ENCODE data around the gene BEND6. TPM values are rescaled to one million over a fixed set of nuclear protein-coding genes. Genes with fewer than 3 reads are reported as not detected.
"Not testable (repeated sequence)": the region's sequence is repeated elsewhere in the genome, so short reads cannot be mapped to it uniquely, and the experiment has no call there.

Gene BEND6
- total and polyA plus RNA-seq, 4 donors, result under 0.01 to 0.14 (median 0.03) TPM; not detected in 1

DNA sequence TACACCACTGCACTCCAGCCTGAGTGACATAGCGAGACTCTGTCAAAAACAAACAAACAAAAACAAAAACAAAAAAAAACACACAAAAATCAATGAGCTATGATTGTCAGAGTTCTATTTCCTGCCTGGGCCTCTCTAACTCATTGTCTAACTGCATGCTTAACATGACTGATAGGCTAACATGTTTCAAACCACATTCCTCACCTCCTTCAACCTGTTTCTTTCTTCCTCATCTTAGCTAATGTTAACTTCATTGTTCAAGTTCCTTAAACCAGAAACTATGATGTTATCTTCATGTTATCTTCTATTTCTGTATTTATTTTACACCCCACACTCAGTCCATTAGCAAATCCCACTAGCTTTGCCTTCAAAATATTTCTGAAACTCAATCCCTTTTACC, 41.5 kb downstream of the BEND6 start:
- no peak overlapping the region for H3K9ac ChIP-seq (ENCODE audit: low read depth in 1 of 2, low read length in 2 of 2)
- H3K9me3 ChIP-seq (ENCODE audit: control insufficient read depth in 4 of 4, low read length in 3 of 4), result peaks cover 0 to 4% (median under 1%) of the 10 kb centered on the region in 4 donors
- H3K27ac ChIP-seq (ENCODE audit: low read depth in 1 of 2, low read length in 2 of 2), result no peak overlapping the region
- TF ChIP-seq FOXA1 (IDR thresholded peaks at IDR 0.05) (no peak), TAF1 (conservative IDR thresholded peaks at IDR 0.05) (no peak), GABPA (IDR thresholded peaks at IDR 0.05 in 1 of 2, conservative IDR thresholded peaks at IDR 0.05 in 1 of 2) (no peak), FOXA2 (IDR thresholded peaks at IDR 0.05) (no peak)
- H3K27me3 ChIP-seq (ENCODE audit: control insufficient read depth in 4 of 4, insufficient read depth in 4 of 4, low read length in 3 of 4), result peaks cover 0 to 4% (median 2%) of the 10 kb centered on the region in 4 donors
- no peak for DNase-seq (ENCODE audit: low spot score)
- WGBS, result 67% methylated on average over 1 of the region's 1 CpG
- no peak overlapping the region for H3K4me3 ChIP-seq (ENCODE audit: low read depth in 1 of 3, low read length in 3 of 3)
- H3K36me3 ChIP-seq (ENCODE audit: control insufficient read depth in 4 of 4, insufficient read depth in 3 of 4, low read depth in 1 of 4, low read length in 3 of 4), result no peaks in the 10 kb centered on the region
- H3K4me1 ChIP-seq (ENCODE audit: control insufficient read depth in 4 of 4, insufficient read depth in 4 of 4, low read length in 3 of 4), result no peaks in the 10 kb centered on the region

GRCh38 chr6:56999049-56999448, 44.1 kb downstream of the BEND6 start:
- Histone ChIP-seq H3K9me3 (ENCODE audit: control insufficient read depth in 4 of 4, low read length in 3 of 4) (peaks cover 0 to 4% (median under 1%) of the 10 kb centered on the region in 4 donors), H3K27ac (ENCODE audit: low read depth in 1 of 2, low read length in 2 of 2) (no peak overlapping the region), H3K4me3 (ENCODE audit: low read depth in 1 of 3, low read length in 3 of 3) (no peak overlapping the region), H3K27me3 (ENCODE audit: control insufficient read depth in 4 of 4, insufficient read depth in 4 of 4, low read length in 3 of 4) (peaks cover 0 to 2% (median 1%) of the 10 kb centered on the region in 4 donors), H3K4me1 (ENCODE audit: control insufficient read depth in 4 of 4, insufficient read depth in 4 of 4, low read length in 3 of 4) (no peaks in the 10 kb centered on the region), H3K36me3 (ENCODE audit: control insufficient read depth in 4 of 4, insufficient read depth in 3 of 4, low read depth in 1 of 4, low read length in 3 of 4) (no peaks in the 10 kb centered on the region), H3K9ac (ENCODE audit: low read depth in 1 of 2, low read length in 2 of 2) (no peak overlapping the region)
- TF ChIP-seq YY1 (IDR thresholded peaks at IDR 0.05), result no peak
- no peak for TF ChIP-seq ZBTB33 (IDR thresholded peaks at IDR 0.05)
- no peak for TF ChIP-seq SP1 (IDR thresholded peaks at IDR 0.05)
- no peak for TF ChIP-seq GABPA (IDR thresholded peaks at IDR 0.05 in 1 of 2, conservative IDR thresholded peaks at IDR 0.05 in 1 of 2)
- TF ChIP-seq, protein P1, sequence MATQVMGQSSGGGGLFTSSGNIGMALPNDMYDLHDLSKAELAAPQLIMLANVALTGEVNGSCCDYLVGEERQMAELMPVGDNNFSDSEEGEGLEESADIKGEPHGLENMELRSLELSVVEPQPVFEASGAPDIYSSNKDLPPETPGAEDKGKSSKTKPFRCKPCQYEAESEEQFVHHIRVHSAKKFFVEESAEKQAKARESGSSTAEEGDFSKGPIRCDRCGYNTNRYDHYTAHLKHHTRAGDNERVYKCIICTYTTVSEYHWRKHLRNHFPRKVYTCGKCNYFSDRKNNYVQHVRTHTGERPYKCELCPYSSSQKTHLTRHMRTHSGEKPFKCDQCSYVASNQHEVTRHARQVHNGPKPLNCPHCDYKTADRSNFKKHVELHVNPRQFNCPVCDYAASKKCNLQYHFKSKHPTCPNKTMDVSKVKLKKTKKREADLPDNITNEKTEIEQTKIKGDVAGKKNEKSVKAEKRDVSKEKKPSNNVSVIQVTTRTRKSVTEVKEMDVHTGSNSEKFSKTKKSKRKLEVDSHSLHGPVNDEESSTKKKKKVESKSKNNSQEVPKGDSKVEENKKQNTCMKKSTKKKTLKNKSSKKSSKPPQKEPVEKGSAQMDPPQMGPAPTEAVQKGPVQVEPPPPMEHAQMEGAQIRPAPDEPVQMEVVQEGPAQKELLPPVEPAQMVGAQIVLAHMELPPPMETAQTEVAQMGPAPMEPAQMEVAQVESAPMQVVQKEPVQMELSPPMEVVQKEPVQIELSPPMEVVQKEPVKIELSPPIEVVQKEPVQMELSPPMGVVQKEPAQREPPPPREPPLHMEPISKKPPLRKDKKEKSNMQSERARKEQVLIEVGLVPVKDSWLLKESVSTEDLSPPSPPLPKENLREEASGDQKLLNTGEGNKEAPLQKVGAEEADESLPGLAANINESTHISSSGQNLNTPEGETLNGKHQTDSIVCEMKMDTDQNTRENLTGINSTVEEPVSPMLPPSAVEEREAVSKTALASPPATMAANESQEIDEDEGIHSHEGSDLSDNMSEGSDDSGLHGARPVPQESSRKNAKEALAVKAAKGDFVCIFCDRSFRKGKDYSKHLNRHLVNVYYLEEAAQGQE (IDR thresholded peaks at IDR 0.05), result no peak
- TF ChIP-seq CTCF (IDR thresholded peaks at IDR 0.05; ENCODE audit: low read depth, low read length, missing input control), result no peak
- no peak for TF ChIP-seq TAF1 (conservative IDR thresholded peaks at IDR 0.05)
- no peak for TF ChIP-seq HNF4A (conservative IDR thresholded peaks at IDR 0.05)
- no peak for TF ChIP-seq RXRA (IDR thresholded peaks at IDR 0.05)
- no peak for DNase-seq (ENCODE audit: low spot score)

DNA sequence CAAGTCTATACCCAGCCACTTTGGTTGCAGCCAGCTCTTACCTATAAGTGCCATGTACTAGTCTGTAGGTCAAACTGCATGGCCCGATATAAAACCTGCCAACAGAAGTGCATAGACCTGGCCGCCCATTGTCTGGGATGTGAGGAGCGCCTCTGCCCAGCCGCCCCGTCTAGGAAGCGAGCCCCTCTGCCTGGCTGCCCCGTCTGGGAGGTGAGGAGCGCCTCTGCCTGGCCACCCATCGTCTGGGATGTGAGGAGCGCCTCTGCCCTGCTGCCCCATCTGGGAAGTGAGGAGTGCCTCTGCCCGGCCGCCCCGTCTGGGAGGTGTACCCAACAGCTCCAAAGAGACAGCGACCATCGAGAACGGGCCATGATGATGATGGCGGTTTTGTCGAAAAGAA, 44.8 kb downstream of the BEND6 start:
- H3K36me3 ChIP-seq (ENCODE audit: control insufficient read depth in 4 of 4, insufficient read depth in 3 of 4, low read depth in 1 of 4, low read length in 3 of 4); DNase-seq (ENCODE audit: low spot score); H3K9ac ChIP-seq (ENCODE audit: low read depth in 1 of 2, low read length in 2 of 2); H3K4me1 ChIP-seq (ENCODE audit: control insufficient read depth in 4 of 4, insufficient read depth in 4 of 4, low read length in 3 of 4); H3K27ac ChIP-seq (ENCODE audit: low read depth in 1 of 2, low read length in 2 of 2); H3K4me3 ChIP-seq (ENCODE audit: low read depth in 1 of 3, low read length in 3 of 3); H3K9me3 ChIP-seq (ENCODE audit: control insufficient read depth in 4 of 4, low read length in 3 of 4); H3K27me3 ChIP-seq (ENCODE audit: control insufficient read depth in 4 of 4, insufficient read depth in 4 of 4, low read length in 3 of 4): not testable (repeated sequence)
- WGBS, result 95% methylated on average over 18 of the region's 18 CpGs

Measured in liver (tissue), 9 donors.